ENCODE results near the gene TICRR. TPM values are rescaled to one million over a fixed set of nuclear protein-coding genes. Genes with fewer than 3 reads are reported as not detected.
"Not testable (repeated sequence)": the region's sequence is repeated elsewhere in the genome, so short reads cannot be mapped to it uniquely, and the experiment has no call there.

Gene TICRR
- total RNA-seq, 1 experiment from 2014 or later = 45.2 TPM

DNA sequence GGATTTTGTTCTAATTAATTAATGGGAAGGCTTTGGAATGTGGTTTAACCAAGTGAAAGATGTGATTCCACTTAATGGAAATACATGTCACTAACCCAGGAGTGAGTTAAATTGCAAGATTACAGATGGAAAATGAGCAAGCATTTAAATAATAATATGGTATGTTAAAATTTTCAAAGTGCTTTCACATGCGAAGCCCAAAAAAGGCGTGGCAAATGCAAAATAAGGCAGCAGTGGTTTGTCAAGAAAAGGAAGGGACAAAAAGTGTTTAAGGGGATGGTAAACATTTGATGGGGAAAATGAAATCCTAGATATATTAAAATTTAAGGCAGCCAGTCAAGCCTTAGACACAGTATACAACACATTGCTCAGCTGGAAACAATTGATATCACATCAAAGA lies 2.9 kb downstream of the TICRR start:
- no peak for DNase-seq
- TF ChIP-seq, protein P1, sequence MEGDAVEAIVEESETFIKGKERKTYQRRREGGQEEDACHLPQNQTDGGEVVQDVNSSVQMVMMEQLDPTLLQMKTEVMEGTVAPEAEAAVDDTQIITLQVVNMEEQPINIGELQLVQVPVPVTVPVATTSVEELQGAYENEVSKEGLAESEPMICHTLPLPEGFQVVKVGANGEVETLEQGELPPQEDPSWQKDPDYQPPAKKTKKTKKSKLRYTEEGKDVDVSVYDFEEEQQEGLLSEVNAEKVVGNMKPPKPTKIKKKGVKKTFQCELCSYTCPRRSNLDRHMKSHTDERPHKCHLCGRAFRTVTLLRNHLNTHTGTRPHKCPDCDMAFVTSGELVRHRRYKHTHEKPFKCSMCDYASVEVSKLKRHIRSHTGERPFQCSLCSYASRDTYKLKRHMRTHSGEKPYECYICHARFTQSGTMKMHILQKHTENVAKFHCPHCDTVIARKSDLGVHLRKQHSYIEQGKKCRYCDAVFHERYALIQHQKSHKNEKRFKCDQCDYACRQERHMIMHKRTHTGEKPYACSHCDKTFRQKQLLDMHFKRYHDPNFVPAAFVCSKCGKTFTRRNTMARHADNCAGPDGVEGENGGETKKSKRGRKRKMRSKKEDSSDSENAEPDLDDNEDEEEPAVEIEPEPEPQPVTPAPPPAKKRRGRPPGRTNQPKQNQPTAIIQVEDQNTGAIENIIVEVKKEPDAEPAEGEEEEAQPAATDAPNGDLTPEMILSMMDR (IDR thresholded peaks at IDR 0.05; ENCODE audit: unreplicated experiment) = no peak
- CTCF ChIA-PET = interaction anchor here (0.6 to 0.7 kb wide), 2 partner anchors 159 to 163 kb away, joined by 3 to 7 read pairs; no protein-coding TSS in a partner anchor
- Mint-ChIP-seq H3K4me1 (ENCODE audit: low read depth, unreplicated experiment) (peaks cover 28% of the 10 kb centered on the region), H3K27me3 (ENCODE audit: unreplicated experiment) (no peaks in the 10 kb centered on the region), H3K4me3 (ENCODE audit: low read depth, unreplicated experiment) (peak overlapping the region; percentile 70), H3K36me3 (ENCODE audit: insufficient read depth, unreplicated experiment) (peaks cover 37% of the 10 kb centered on the region), H3K9me3 (ENCODE audit: low read depth, unreplicated experiment) (no peaks in the 10 kb centered on the region), H3K27ac (ENCODE audit: unreplicated experiment) (peak overlapping the region; percentile 42)
- BruUV-seq (replicated peaks) = no TSS peak
- intact Hi-C loops (cut with micrococcal nuclease; ENCODE audit: unreplicated experiment) = loop anchor here (5.0 kb wide), 1 partner anchor 81 kb away; the partner anchor contains the start of gene RHCG

DNA sequence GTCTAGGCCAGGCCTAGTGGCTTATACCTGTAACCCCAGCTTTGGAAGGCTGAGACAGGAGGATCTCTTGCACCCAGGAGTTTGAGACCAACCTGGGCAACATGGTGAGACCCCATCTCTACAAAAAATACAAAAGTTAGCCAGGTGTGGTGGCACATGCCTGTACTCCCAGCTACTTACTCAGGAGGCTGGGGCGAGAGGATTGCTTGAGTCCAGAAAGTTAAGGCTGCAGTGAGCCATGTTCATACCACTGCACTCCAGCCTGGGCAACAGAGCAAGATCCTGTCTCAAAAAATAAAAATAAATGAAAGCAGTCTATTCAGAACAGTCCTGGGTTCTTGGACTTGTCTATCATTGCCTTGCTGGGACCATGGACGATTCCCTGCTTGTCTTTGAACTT lies 5.5 kb downstream of the TICRR start:
- peaks cover 28% of the 10 kb centered on the region for H3K4me1 Mint-ChIP-seq (ENCODE audit: low read depth, unreplicated experiment)
- DNase-seq; BruUV-seq (replicated peaks); H3K4me3 Mint-ChIP-seq (ENCODE audit: low read depth, unreplicated experiment); H3K27ac Mint-ChIP-seq (ENCODE audit: unreplicated experiment); H3K9me3 Mint-ChIP-seq (ENCODE audit: low read depth, unreplicated experiment); intact Hi-C loops (cut with micrococcal nuclease; ENCODE audit: unreplicated experiment); H3K27me3 Mint-ChIP-seq (ENCODE audit: unreplicated experiment): not testable (repeated sequence)
- CTCF ChIA-PET = interaction anchor here (0.6 kb wide), 1 partner anchor 349 kb away, joined by 7 read pairs; no protein-coding TSS in a partner anchor
- H3K36me3 Mint-ChIP-seq (ENCODE audit: insufficient read depth, unreplicated experiment) = peaks cover 28% of the 10 kb centered on the region

DNA sequence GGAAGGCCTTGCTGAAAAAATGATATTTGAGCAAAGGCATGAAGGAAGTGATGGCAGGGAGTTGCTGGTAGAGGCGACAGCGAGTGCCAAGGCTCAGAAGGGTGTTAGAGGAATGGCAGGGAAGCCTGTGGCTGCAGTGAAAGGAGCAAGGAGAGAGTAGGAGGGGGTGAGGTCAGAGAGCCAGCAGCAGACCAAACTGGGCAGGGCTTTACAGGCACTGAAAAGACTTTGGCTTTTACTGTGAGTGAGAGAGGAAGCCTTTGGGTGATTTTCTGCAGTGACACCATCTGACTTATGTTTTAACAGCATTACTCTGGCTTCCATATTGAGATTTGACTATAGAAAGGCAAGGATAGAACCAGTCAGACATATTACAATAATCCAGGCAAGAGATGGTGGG lies 11.4 kb downstream of the TICRR start:
- CTCF ChIA-PET = interaction anchor here (0.6 kb wide), 1 partner anchor 1406 kb away, joined by 7 read pairs; no protein-coding TSS in a partner anchor
- intact Hi-C loops (cut with micrococcal nuclease; ENCODE audit: unreplicated experiment) = no loop called here
- Mint-ChIP-seq H3K9me3 (ENCODE audit: low read depth, unreplicated experiment) (no peaks in the 10 kb centered on the region), H3K27ac (ENCODE audit: unreplicated experiment) (no peak overlapping the region), H3K27me3 (ENCODE audit: unreplicated experiment) (no peaks in the 10 kb centered on the region), H3K4me3 (ENCODE audit: low read depth, unreplicated experiment) (no peak overlapping the region), H3K4me1 (ENCODE audit: low read depth, unreplicated experiment) (peaks cover under 1% of the 10 kb centered on the region), H3K36me3 (ENCODE audit: insufficient read depth, unreplicated experiment) (no peaks in the 10 kb centered on the region)
- BruUV-seq (replicated peaks) = no TSS peak
- no peak for DNase-seq
- TF ChIP-seq, protein P1 (IDR thresholded peaks at IDR 0.05; ENCODE audit: unreplicated experiment) = no peak

DNA sequence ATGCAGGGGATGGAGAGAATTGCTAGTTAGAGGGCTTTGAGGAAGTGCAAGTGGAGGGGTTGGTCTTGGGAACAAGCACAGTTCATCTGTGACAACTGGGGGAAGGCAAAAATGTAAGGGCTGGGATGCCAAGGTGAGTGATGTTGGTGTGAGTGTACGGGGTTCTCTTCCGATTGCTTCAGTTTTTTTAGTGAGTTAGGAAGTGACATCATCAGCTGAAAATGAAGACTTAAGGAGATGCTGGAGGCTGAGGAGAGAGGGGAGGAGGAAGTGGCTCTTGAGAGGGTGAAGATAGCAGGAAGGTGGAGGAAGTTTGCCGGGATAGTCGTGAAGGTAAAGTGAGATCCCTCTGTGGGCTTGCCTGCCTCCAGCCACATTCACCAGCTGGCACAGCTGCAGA lies 12.7 kb downstream of the TICRR start:
- BruUV-seq (replicated peaks) = no TSS peak
- CTCF ChIA-PET = no interaction called here
- no peaks in the 10 kb centered on the region for H3K27me3 Mint-ChIP-seq (ENCODE audit: unreplicated experiment)
- no peaks in the 10 kb centered on the region for H3K4me1 Mint-ChIP-seq (ENCODE audit: low read depth, unreplicated experiment)
- no peak overlapping the region for H3K27ac Mint-ChIP-seq (ENCODE audit: unreplicated experiment)
- TF ChIP-seq, protein P1 (IDR thresholded peaks at IDR 0.05; ENCODE audit: unreplicated experiment) = no peak
- no peak overlapping the region for H3K4me3 Mint-ChIP-seq (ENCODE audit: low read depth, unreplicated experiment)
- no peaks in the 10 kb centered on the region for H3K36me3 Mint-ChIP-seq (ENCODE audit: insufficient read depth, unreplicated experiment)
- no peak for DNase-seq
- intact Hi-C loops (cut with micrococcal nuclease; ENCODE audit: unreplicated experiment) = no loop called here
- no peaks in the 10 kb centered on the region for H3K9me3 Mint-ChIP-seq (ENCODE audit: low read depth, unreplicated experiment)

DNA sequence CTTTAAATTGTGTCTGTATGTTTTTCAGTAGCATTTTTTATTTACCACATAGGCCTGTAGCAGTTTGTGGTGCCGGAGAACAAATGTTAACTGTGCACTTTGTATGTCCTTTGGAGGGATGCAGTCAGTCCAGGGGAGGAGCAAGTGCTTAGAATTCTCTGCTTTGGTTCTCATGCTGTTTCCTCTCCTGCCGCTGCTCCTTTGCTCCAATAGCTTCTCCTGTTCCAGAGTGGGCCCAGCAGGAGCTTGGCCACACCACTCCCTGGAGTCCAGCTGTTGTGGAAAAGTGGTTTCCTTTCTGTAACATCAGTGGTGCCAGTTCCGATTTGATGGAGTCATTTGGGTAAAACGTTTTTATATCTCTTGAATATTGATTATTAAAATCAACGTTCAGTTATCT lies 16.6 kb downstream of the TICRR start:
- Mint-ChIP-seq H3K27me3 (ENCODE audit: unreplicated experiment) (no peaks in the 10 kb centered on the region), H3K4me3 (ENCODE audit: low read depth, unreplicated experiment) (no peak overlapping the region), H3K4me1 (ENCODE audit: low read depth, unreplicated experiment) (peaks cover 8% of the 10 kb centered on the region), H3K9me3 (ENCODE audit: low read depth, unreplicated experiment) (no peaks in the 10 kb centered on the region), H3K27ac (ENCODE audit: unreplicated experiment) (no peak overlapping the region), H3K36me3 (ENCODE audit: insufficient read depth, unreplicated experiment) (peaks cover 19% of the 10 kb centered on the region)
- BruUV-seq (replicated peaks) = no TSS peak
- CTCF ChIA-PET = no interaction called here
- DNase-seq = no peak
- TF ChIP-seq, protein P1 (IDR thresholded peaks at IDR 0.05; ENCODE audit: unreplicated experiment) = no peak
- intact Hi-C loops (cut with micrococcal nuclease; ENCODE audit: unreplicated experiment) = no loop called here
